ENCODE results near the gene MRPS23.

Gene MRPS23

DNA sequence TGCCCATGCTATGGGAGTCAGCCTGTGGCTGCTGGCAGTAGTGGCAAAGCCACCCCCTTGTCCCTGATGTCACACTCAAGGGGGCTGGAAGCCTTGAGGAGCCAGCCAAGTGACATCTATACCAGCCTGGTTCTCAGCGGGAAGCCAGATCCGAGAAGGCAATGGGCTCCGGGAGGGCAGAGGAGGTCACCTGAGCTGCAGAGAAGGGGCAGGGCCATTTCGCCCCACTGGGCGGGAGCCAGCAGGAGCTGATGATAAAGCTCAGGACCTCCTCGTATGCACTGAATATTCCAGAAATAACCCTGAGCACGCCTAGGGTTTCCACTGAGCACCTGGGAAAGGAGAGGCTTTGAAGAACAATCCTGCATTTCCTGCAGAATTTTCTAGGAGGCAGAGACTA lies 19.0 kb downstream of the MRPS23 start:
- TF ChIP-seq, protein P1, sequence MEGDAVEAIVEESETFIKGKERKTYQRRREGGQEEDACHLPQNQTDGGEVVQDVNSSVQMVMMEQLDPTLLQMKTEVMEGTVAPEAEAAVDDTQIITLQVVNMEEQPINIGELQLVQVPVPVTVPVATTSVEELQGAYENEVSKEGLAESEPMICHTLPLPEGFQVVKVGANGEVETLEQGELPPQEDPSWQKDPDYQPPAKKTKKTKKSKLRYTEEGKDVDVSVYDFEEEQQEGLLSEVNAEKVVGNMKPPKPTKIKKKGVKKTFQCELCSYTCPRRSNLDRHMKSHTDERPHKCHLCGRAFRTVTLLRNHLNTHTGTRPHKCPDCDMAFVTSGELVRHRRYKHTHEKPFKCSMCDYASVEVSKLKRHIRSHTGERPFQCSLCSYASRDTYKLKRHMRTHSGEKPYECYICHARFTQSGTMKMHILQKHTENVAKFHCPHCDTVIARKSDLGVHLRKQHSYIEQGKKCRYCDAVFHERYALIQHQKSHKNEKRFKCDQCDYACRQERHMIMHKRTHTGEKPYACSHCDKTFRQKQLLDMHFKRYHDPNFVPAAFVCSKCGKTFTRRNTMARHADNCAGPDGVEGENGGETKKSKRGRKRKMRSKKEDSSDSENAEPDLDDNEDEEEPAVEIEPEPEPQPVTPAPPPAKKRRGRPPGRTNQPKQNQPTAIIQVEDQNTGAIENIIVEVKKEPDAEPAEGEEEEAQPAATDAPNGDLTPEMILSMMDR (conservative IDR thresholded peaks at IDR 0.05): no peak
- H3K27ac ChIP-seq: no peak overlapping the region

DNA sequence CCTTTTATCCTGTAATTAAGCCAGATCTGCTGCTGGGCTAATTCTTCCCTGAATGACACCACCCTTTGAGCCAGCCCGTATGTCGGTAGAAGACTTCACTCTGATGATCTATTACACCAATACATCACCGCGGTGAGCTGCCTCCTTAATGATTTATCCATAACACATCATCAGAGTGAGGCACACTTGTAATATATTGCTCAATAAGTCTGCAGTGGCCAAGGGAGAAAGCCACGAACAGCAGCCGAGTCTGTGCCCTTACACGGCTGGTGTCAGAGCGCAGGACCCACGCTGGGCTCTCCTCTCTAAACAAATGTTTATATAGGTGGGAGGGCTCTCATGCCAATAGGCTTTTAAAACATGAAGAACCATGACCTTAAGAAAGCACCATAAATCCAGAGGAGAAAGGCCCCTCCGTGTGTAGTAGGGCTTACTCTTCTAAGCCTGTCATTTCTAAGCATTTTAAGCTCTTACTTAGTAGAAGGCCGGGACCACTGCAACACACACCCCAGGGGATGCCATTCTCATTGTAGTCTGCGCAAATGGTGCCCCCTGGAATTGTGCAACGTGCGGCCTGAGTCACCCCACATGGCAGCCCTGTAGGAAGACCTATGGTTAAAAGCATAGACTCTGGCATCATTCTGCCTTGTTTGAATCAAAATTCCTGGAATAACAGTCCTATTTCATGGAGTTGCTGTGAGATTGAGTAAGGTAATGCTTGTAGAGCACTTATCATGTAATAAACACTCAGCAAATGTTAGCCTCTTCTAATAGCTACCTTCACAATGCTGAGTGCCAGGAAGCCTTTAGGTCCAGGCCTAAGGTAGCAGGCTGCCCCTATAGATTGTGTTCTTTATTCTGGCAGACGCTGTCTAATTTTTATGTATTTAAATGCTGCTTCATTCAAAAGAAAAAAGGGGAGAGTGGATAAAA lies 26.1 kb downstream of the MRPS23 start:
- TF ChIP-seq, protein P1 (conservative IDR thresholded peaks at IDR 0.05): no peak
- no peak overlapping the region for H3K27ac ChIP-seq

- H3K27ac ChIP-seq: no peak overlapping the region
- TF ChIP-seq, protein P1 (conservative IDR thresholded peaks at IDR 0.05): no peak
Measured at GRCh38 chr17:57819867-57820266, 30.0 kb downstream of the MRPS23 start.

GRCh38 chr17:57819285-57819684 lies 30.6 kb downstream of the MRPS23 start:
- TF ChIP-seq, protein P1 (conservative IDR thresholded peaks at IDR 0.05): no peak
- no peak overlapping the region for H3K27ac ChIP-seq

- TF ChIP-seq, protein P1 (conservative IDR thresholded peaks at IDR 0.05): no peak
- H3K27ac ChIP-seq: no peak overlapping the region
Measured at GRCh38 chr17:57818066-57818465, 31.8 kb downstream of the MRPS23 start.

GRCh38 chr17:57817299-57817698 lies 32.5 kb downstream of the MRPS23 start:
- TF ChIP-seq, protein P1 (conservative IDR thresholded peaks at IDR 0.05): no peak
- H3K27ac ChIP-seq: no peak overlapping the region

DNA sequence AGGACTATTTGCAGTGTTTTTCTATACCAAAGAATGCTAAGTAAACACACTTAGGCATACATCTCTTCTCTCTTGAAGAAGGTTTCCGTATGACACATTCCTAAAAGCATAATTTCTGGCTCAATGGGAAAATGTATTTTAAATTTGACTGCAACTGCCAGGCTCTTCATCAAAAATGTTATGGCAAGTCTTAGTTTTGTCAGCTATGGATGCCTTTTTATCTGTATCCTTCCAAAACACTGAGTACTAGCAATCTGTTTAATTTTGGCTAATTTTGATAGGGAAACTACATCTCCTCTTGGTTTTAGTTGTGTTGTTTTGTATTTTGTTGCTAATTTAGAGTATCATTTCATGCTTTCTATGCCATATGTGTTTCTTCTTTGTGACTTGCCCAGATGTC lies 35.4 kb downstream of the MRPS23 start:
- H3K27ac ChIP-seq: no peak overlapping the region
- TF ChIP-seq, protein P1 (conservative IDR thresholded peaks at IDR 0.05): no peak

All from VCaP (cell line).